Measurements from ENCODE around the gene OR5AC2. TPM values are rescaled to one million over a fixed set of nuclear protein-coding genes. Genes with fewer than 3 reads are reported as not detected.

OR5AC2 gene
- not detected for total RNA-seq

- no peaks in the 10 kb centered on the region for H3K27me3 ChIP-seq (replicated peaks; ENCODE audit: insufficient read depth)
- no peak within 1 kb of the TSS for H3K27ac ChIP-seq
- ATAC-seq (ENCODE audit: insufficient number of reproducible peaks, low FRiP score, low read depth) (no peak), DNase-seq (ENCODE audit: low spot score) (no peak)
- H3K9me3 ChIP-seq = no peaks in the 10 kb centered on the region
- H3K4me1 ChIP-seq (ENCODE audit: control insufficient read depth in 1 of 2, low read depth in 2 of 2) = no peaks in the 10 kb centered on the region
- H3K36me3 ChIP-seq = no peaks in the 10 kb centered on the region
- H3K4me3 ChIP-seq = no peak within 1 kb of the TSS
- no peak for TF ChIP-seq CTCF (IDR thresholded peaks at IDR 0.05)
Observed at GRCh38 chr3:98086873-98087272, at the start of gene OR5AC2. OR5AC2 (plus strand) TSS chr3:98087173; CDS start chr3:98087173, 0 bp downstream.

- no peak for TF ChIP-seq CTCF (IDR thresholded peaks at IDR 0.05)
- no peak for DNase-seq (ENCODE audit: low spot score)
- Histone ChIP-seq H3K27ac (no peak overlapping the region), H3K4me3 (no peak overlapping the region), H3K36me3 (no peaks in the 10 kb centered on the region), H3K27me3 (replicated peaks; ENCODE audit: insufficient read depth) (no peaks in the 10 kb centered on the region), H3K9me3 (peaks cover 4% of the 10 kb centered on the region), H3K4me1 (ENCODE audit: control insufficient read depth in 1 of 2, low read depth in 2 of 2) (no peaks in the 10 kb centered on the region)
- no peak for ATAC-seq (ENCODE audit: insufficient number of reproducible peaks, low FRiP score, low read depth)
Observed at GRCh38 chr3:98038286-98038685, 48.7 kb upstream of the OR5AC2 start.

- Histone ChIP-seq H3K9me3 (peaks cover 4% of the 10 kb centered on the region), H3K4me3 (no peak overlapping the region), H3K4me1 (ENCODE audit: control insufficient read depth in 1 of 2, low read depth in 2 of 2) (no peaks in the 10 kb centered on the region), H3K27me3 (replicated peaks; ENCODE audit: insufficient read depth) (no peaks in the 10 kb centered on the region), H3K27ac (no peak overlapping the region), H3K36me3 (no peaks in the 10 kb centered on the region)
- DNase-seq (ENCODE audit: low spot score) (no peak), ATAC-seq (ENCODE audit: insufficient number of reproducible peaks, low FRiP score, low read depth) (no peak)
- no peak for TF ChIP-seq CTCF (IDR thresholded peaks at IDR 0.05)
Observed at GRCh38 chr3:98038876-98039275, 48.1 kb upstream of the OR5AC2 start.

- DNase-seq (ENCODE audit: low spot score) (peak; percentile 4), ATAC-seq (ENCODE audit: insufficient number of reproducible peaks, low FRiP score, low read depth) (peak; percentile 92)
- no peaks in the 10 kb centered on the region for H3K36me3 ChIP-seq
- no peak overlapping the region for H3K27ac ChIP-seq
- H3K9me3 ChIP-seq = peaks cover 4% of the 10 kb centered on the region
- no peaks in the 10 kb centered on the region for H3K27me3 ChIP-seq (replicated peaks; ENCODE audit: insufficient read depth)
- peak; percentile 70 for TF ChIP-seq CTCF (IDR thresholded peaks at IDR 0.05)
- no peaks in the 10 kb centered on the region for H3K4me1 ChIP-seq (ENCODE audit: control insufficient read depth in 1 of 2, low read depth in 2 of 2)
- H3K4me3 ChIP-seq = peak overlapping the region; percentile 62
Observed at GRCh38 chr3:98039322-98040024, 47.5 kb upstream of the OR5AC2 start.

- DNase-seq (ENCODE audit: low spot score) = no peak
- ATAC-seq (ENCODE audit: insufficient number of reproducible peaks, low FRiP score, low read depth) = no peak
- Histone ChIP-seq H3K4me3 (no peak overlapping the region), H3K9me3 (peaks cover 4% of the 10 kb centered on the region), H3K27ac (no peak overlapping the region), H3K36me3 (no peaks in the 10 kb centered on the region), H3K27me3 (replicated peaks; ENCODE audit: insufficient read depth) (no peaks in the 10 kb centered on the region), H3K4me1 (ENCODE audit: control insufficient read depth in 1 of 2, low read depth in 2 of 2) (no peaks in the 10 kb centered on the region)
- TF ChIP-seq CTCF (IDR thresholded peaks at IDR 0.05) = no peak
Observed at GRCh38 chr3:98041350-98041749, 45.6 kb upstream of the OR5AC2 start.
